GM21381 (cell line): ENCODE measurements around the gene ZBTB22.
A peak's percentile ranks its signal among the peaks of the same experiment; 100 is the strongest.
"Not testable (repeated sequence)": the region's sequence is repeated elsewhere in the genome, so short reads cannot be mapped to it uniquely, and the experiment has no call there.

Experiments used
- ATAC-seq: cut with Tn5 transposase; IDR thresholded peaks from one replicate; pipeline ENCODE4 v1.9.1; 2021; ENCODE audit warnings: mild to moderate bottlenecking, moderate library complexity; ENCODE audit not compliant: unreplicated experiment

ZBTB22 gene

GRCh38 chr6:33301877-33302276 lies 15.7 kb downstream of the ZBTB22 start:
- ATAC-seq, result no peak

- peak; percentile 66 for ATAC-seq
Measured at GRCh38 chr6:33299237-33299944, 18.2 kb downstream of the ZBTB22 start.

DNA sequence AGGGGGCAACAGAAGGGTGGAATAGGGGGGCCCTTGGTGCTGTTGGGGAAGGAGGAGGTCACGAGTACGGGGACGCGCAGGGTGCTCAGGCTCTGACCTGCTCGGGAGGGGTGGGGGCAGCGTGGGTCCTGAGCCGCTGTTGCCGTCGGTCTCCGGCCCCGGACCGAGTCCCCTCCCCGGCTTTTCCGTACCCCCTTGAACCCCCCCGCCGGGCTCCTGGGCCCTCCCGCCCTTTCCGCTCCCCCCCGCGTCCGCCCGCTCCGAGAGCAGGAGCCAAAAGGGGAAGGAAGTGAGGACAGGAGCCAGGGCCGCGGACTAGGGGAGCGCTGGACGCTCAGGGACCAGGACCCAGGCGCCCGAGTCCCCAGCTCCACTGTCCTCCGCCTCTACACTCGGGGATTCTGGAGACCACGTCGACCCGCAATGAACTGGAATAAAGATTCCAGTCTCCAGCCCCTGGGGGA lies 18.7 kb downstream of the ZBTB22 start, which contains the start of gene RGL2:
TSS of gene RGL2 (minus strand) at position 170 of the 464 bp plus-strand sequence. CDS start 332 bp downstream, outside the sequence.
- no peak for ATAC-seq

DNA sequence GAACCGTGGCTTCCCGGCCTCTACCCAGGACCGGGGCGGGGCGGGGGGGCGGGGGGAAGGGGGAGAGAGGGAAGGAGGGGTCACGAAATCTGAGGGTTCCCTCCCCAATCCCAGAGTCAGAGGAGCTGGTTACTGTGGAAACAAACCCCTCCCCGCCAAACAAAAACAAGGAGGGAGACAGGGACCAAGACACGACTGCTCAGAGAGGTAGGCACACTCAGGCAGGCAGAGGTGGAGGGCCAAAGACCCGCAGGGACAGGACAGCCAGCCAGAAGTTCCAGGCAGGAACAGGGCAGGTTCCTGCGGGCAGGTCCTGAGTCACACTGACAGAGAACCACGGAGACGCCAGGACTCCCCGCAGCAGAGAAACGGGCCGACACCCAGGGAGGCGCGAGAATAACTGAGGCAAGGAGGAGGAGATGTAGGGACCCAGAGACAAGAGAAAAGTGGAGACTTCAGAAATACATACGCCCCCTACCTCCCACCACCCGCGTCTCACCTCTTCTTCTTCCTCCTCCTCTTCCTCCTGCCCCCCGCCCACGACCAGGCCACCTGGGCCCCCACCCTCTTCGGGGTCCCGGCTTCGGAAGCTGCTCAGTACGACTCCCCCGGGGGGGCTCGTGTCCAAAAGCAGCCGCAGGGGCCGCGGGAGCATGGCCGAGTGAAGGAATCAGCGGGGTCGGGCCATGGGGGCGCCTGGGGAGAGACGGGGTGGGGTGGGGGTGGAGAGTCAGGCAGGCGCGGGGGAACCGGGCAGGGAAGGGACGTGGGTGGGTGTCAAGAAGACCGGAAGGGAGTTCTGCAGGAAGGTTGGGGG lies 19.4 kb downstream of the ZBTB22 start:
- ATAC-seq, result no peak

DNA sequence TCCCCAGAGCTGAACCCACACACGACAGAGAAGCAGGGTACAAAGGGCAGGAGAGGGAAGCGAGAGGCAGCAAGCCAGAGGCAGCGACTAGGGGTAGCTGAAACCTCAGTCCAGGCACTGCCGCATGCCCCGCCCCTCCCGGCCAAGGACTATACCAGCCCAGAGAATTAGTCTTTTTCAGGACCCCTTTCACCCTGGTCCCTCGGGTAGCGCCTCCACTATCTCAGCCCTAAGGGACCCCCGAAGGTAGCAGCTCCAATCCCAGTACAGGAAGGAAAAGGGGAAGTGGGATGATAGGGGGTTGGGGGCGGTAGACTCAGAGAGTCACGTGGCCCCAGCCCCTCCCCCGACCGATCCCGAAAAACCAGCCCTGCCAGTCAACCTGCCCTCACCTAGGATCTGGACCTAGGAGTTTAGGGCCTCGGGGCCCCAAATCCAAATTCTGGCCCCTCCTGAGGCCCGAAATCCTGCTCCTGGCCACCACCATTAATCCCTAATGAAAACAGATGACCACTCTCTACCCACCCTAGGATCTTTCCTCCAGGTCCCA lies 20.1 kb downstream of the ZBTB22 start:
- no peak for ATAC-seq

- no peak for ATAC-seq
Measured at GRCh38 chr6:33296797-33297405, 20.6 kb downstream of the ZBTB22 start.

GRCh38 chr6:33295621-33296369 lies 21.7 kb downstream of the ZBTB22 start:
- no peak for ATAC-seq

DNA sequence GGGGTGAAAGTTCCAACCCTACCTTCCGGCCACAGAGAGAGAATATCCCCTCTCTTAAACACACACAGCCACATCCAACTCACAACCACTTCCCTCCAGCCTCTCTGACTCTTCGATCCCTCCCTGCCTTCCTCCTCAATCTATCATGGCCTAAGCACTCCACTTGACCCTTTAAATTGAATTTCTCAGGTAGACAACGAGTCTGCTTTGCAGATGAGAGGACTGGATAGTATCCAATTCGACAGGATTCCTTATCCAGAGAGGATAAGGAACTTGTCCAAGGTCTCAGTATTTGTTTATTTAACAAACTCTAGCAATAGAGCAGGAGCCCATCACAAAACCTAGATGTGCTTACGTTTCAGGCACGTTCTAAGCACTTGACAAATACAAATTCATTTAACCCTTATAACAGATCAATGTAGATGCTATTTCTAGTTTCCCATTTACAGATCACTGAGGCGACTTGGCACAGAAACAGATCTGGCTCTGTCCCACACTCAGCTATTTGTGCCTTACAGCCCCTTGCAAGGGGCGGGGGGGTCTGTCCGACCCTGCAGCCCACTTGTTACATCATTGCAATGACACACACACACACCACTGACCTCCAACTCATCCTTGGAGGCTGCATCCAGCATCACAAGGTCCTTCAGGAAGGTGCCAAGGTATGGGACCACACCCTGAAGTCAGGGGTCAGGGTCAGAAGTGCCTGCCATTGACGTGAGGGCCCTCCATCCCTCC lies 23.3 kb downstream of the ZBTB22 start:
- ATAC-seq, result no peak

GRCh38 chr6:33292996-33293682 lies 24.4 kb downstream of the ZBTB22 start:
- no peak for ATAC-seq

DNA sequence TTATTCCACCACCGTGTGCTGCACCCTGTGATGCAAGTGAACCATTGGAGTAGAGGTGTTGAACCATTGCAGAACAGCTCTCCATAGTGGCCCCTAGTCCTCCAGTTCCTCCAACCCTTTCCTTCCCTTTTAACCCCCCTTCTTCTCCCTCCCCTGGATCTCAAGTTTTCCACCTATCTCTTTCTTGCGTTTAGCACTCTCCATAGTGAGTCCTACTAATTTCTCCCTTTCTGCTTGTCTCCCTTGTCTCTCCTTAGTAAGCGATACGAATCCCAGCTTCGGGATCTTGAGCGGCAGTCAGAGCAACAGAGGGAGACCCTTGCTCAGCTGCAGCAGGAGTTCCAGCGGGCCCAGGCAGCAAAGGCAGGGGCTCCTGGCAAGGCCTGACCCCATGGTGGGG lies 27.1 kb downstream of the ZBTB22 start:
- ATAC-seq, result no peak

- ATAC-seq, result no peak
Measured at GRCh38 chr6:33289784-33290315, 27.7 kb downstream of the ZBTB22 start.

- ATAC-seq, result peak; percentile 81
Measured at GRCh38 chr6:33288921-33289783, 28.4 kb downstream of the ZBTB22 start, which contains the start of the genes PFDN6 and WDR46. Gene PFDN6, plus strand, starts transcription at chr6:33289601. Its CDS starts 256 bp downstream, at chr6:33289857. Gene WDR46, minus strand, starts transcription at chr6:33289239. Its CDS starts 69 bp downstream, at chr6:33289170.

DNA sequence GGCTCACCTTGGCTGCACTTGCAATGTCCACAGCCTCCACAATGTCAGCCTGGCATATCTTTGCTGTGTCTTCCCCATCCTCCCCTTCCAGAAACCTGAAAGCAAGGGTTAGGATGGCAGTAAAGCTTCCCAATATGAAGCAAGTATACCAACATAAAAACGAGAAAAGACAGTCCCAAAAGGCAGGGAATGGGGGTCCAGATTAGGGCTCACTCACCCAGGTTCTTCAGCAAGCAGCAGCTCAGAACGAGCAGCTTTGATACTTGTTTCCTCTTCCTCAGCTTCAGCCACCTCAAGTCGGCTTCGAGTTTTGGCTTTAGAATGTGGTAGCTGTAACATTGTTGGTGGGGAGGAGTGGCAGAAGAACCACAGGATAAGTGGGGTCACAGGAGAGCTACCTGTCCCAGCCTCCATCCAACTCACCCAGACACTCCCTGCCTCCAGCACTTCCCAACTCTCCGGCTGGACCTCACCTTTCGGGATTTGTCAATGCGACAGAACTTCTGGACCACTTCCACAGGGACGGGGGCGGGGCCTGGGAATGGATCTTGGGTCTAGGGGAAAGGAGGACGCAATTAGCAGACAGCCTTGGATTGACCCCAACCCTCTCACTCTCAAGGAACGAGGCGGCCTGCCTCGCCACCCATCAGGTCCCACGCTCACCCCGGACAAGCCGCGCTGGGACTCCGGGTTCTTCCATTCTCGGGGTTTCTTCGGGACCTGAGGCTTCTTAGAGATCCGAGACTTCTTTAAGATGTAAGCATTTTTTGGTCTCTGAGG lies 29.2 kb downstream of the ZBTB22 start:
- ATAC-seq, result no peak

DNA sequence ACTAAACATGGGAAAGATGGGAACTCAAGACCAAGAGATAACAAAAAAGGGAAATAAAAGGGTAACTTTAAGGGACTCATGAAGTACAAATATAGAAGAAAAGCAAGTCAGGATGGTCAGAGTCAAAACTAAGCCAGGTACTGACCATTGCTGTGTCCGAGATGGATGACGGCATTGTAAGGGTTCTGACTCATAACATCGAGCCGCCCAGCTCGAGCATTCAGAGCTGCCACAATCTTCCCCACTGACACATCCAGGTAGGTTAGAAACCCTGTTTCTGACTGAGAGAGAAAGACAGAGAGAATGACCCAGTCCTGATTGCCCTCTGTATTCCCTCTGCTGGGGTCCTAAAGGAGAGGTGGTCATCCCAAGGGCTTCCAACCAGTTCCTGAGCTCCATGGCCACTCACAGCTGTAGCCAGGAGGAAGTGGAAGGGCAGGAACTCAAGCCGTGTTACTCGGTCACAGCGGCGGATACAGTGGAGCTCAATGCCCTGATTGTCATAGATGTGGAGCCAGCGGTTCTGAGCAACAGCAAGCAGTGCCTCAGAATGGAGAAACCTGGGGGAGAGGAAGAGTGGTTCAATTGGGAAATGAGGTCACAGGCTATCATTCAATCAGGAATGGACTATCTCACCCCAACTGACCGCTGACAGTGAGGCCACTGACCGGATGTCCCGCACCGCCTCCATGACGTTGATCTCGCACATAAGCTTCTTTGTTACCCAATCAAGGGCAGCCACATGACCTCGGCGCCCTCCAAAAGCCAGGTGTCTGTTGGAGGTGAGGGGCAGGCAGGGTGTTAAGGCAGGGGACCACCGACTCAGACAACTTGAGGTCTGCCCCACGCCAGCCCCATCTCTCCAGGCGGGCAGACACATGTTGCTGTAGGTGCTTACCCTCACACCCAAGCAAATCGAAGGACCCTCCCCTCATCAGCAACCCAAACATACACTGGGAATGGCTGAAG lies 30.3 kb downstream of the ZBTB22 start:
- no peak for ATAC-seq

GRCh38 chr6:33285214-33285613 lies 32.3 kb downstream of the ZBTB22 start:
- not testable (repeated sequence) for ATAC-seq

GRCh38 chr6:33280539-33280938 lies 37.0 kb downstream of the ZBTB22 start:
- ATAC-seq, result no peak
